Endodermal cell (in vitro differentiated cells): ENCODE measurements around the gene BRICD5. TPM values are rescaled to one million over a fixed set of nuclear protein-coding genes. Genes with fewer than 3 reads are reported as not detected.

ENCODE experiments used
- DNase-seq: peaks from one replicate; pipeline ENCODE4 v3.0.0-alpha.2; 2017
- H3K27ac ChIP-seq: 2 replicates; pipeline ENCODE4 v1.5.1; 2013; ENCODE audit warnings: mild to moderate bottlenecking, low read depth, low read length, moderate library complexity
- H3K27me3 ChIP-seq: 2 replicates; pipeline ENCODE4 v1.6.1; 2013; ENCODE audit warnings: mild to moderate bottlenecking, low read length, moderate library complexity; ENCODE audit not compliant: insufficient read depth, control insufficient read depth, poor library complexity, severe bottlenecking
- H3K36me3 ChIP-seq: 2 replicates; pipeline ENCODE4 v1.7.0; 2013; ENCODE audit warnings: mild to moderate bottlenecking, low read length, moderate library complexity; ENCODE audit not compliant: control insufficient read depth, insufficient read depth
- H3K4me1 ChIP-seq: one replicate; pipeline ENCODE4 v1.7.0; 2013; ENCODE audit warnings: low read length; ENCODE audit not compliant: control insufficient read depth, insufficient read depth
- H3K4me3 ChIP-seq: 2 replicates; pipeline ENCODE4 v1.5.1; 2013; ENCODE audit warnings: mild to moderate bottlenecking, low read length, moderate library complexity
- H3K9ac ChIP-seq: 2 replicates; pipeline ENCODE4 v1.6.1; 2013; ENCODE audit warnings: mild to moderate bottlenecking, low read length, moderate library complexity; ENCODE audit not compliant: poor library complexity, severe bottlenecking; ENCODE audit errors: extremely low read depth
- H3K9me3 ChIP-seq: 2 replicates; pipeline ENCODE4 v1.6.1; 2013; ENCODE audit warnings: mild to moderate bottlenecking, low read length, moderate library complexity; ENCODE audit not compliant: control insufficient read depth
- H3K27ac Mint-ChIP-seq: 2 replicates; pipeline ENCODE4 v1.8.0; 2020; ENCODE audit warnings: mixed read lengths
- H3K27me3 Mint-ChIP-seq: 2 replicates; pipeline ENCODE4 v1.8.0; 2021; ENCODE audit warnings: mild to moderate bottlenecking, mixed read lengths; ENCODE audit not compliant: insufficient read depth
- H3K36me3 Mint-ChIP-seq: 2 replicates; pipeline ENCODE4 v1.8.0; 2020; ENCODE audit warnings: low read depth, mixed read lengths
- H3K4me1 Mint-ChIP-seq: 2 replicates; pipeline ENCODE4 v1.8.0; 2020; ENCODE audit warnings: mixed read lengths
- H3K4me3 Mint-ChIP-seq: 2 replicates; pipeline ENCODE4 v1.8.0; 2020; ENCODE audit warnings: mild to moderate bottlenecking, moderate library complexity, mixed read lengths
- H3K9me3 Mint-ChIP-seq: 2 replicates; pipeline ENCODE4 v1.8.0; 2020; ENCODE audit warnings: mild to moderate bottlenecking, mixed read lengths
- CTCF ChIP-seq: fragments of 200-600 bp; sonication (generic); conservative IDR thresholded peaks from 2 replicates; pipeline ENCODE4 v1.5.0; 2021; ENCODE audit warnings: antibody characterized with exemption, mild to moderate bottlenecking
- WGBS, 2 experiments: methylation state at CpG; one replicate each; pipeline versions ENCODE4 v1.1.5 to v1.1.7; 2013; ENCODE audit warnings: missing lambda C conversion rate in 2 of 2, mixed read lengths in 1 of 2; ENCODE audit not compliant: insufficient coverage in 1 of 2, insufficient read length in 1 of 2; 5-methylcytosine and 5-hydroxymethylcytosine counted together
- total RNA-seq, 2 donors: library from RNA; stranded (reverse); fragmentation: NEBNext Ultra II Directional in 1 of 2; extraction: Animal tissue kit (Norgen Biotek cat#: 25700) in 1 of 2; gene quantifications; 2 replicates in 1 of 2; 3 replicates in 1 of 2; pipeline ENCODE4 v1.2.1, GENCODE V29; 2021

The BRICD5 gene
- total RNA-seq, 2 donors from 2014 or later = 7.7 to 15.0 TPM

- Mint-ChIP-seq H3K4me1 (no peaks in the 10 kb centered on the region), H3K4me3 (peak overlapping the region; percentile 38), H3K27me3 (peaks cover 22% of the 10 kb centered on the region), H3K9me3 (no peaks in the 10 kb centered on the region), H3K36me3 (peaks cover 13% of the 10 kb centered on the region), H3K27ac (no peak overlapping the region)
- Histone ChIP-seq H3K27ac (no peak overlapping the region), H3K9ac (no peak overlapping the region), H3K27me3 (peaks cover 25% of the 10 kb centered on the region), H3K4me1 (no peaks in the 10 kb centered on the region), H3K36me3 (peaks cover 10% of the 10 kb centered on the region), H3K4me3 (peak overlapping the region; percentile 56), H3K9me3 (no peaks in the 10 kb centered on the region)
- no peak for DNase-seq
- TF ChIP-seq CTCF = no peak
- 10 to 13% methylated on average over 10 to 40 of the region's 40 CpGs for WGBS, 2 experiments
Observed at GRCh38 chr16:2237102-2237482, 26.4 kb upstream of the BRICD5 start.

- Histone ChIP-seq H3K9ac (no peak within 1 kb of the TSS), H3K27me3 (peaks cover 25% of the 10 kb centered on the region), H3K4me1 (no peaks in the 10 kb centered on the region), H3K36me3 (peaks cover 9% of the 10 kb centered on the region), H3K4me3 (peak within 1 kb of the TSS; percentile 56), H3K27ac (no peak within 1 kb of the TSS), H3K9me3 (no peaks in the 10 kb centered on the region)
- no peaks in the 10 kb centered on the region for H3K9me3 Mint-ChIP-seq
- TF ChIP-seq CTCF = no peak
- H3K36me3 Mint-ChIP-seq = peaks cover 13% of the 10 kb centered on the region
- peak within 1 kb of the TSS; percentile 38 for H3K4me3 Mint-ChIP-seq
- DNase-seq = peak; percentile 82
- no peak within 1 kb of the TSS for H3K27ac Mint-ChIP-seq
- H3K4me1 Mint-ChIP-seq = no peaks in the 10 kb centered on the region
- peaks cover 22% of the 10 kb centered on the region for H3K27me3 Mint-ChIP-seq
- 10 to 13% methylated on average over 45 to 64 of the region's 64 CpGs for WGBS, 2 experiments
Observed at GRCh38 chr16:2236337-2237101, 25.9 kb upstream of the BRICD5 start, which contains the start of gene DNASE1L2. DNASE1L2 (plus strand) TSS chr16:2236444; CDS start chr16:2236817, 373 bp downstream.

GRCh38 chr16:2235695-2236336 is 25.2 kb upstream of the BRICD5 start:
- peaks cover 13% of the 10 kb centered on the region for H3K36me3 Mint-ChIP-seq
- Histone ChIP-seq H3K4me3 (no peak overlapping the region), H3K4me1 (no peaks in the 10 kb centered on the region), H3K9me3 (no peaks in the 10 kb centered on the region), H3K27ac (no peak overlapping the region), H3K36me3 (peaks cover 9% of the 10 kb centered on the region), H3K9ac (no peak overlapping the region), H3K27me3 (peaks cover 25% of the 10 kb centered on the region)
- H3K4me3 Mint-ChIP-seq = peak overlapping the region; percentile 38
- no peak for TF ChIP-seq CTCF
- no peaks in the 10 kb centered on the region for H3K4me1 Mint-ChIP-seq
- H3K9me3 Mint-ChIP-seq = no peaks in the 10 kb centered on the region
- peaks cover 22% of the 10 kb centered on the region for H3K27me3 Mint-ChIP-seq
- 68 to 83% methylated on average over 7 to 19 of the region's 19 CpGs for WGBS, 2 experiments
- no peak for DNase-seq
- H3K27ac Mint-ChIP-seq = no peak overlapping the region
